ENCODE data around the gene BIRC6.
"Not testable (repeated sequence)": the region's sequence is repeated elsewhere in the genome, so short reads cannot be mapped to it uniquely, and the experiment has no call there.

Gene BIRC6

GRCh38 chr2:32356681-32357317 is at the start of gene BIRC6:
Gene BIRC6, plus strand, starts transcription at chr2:32357023. Its CDS starts 139 bp downstream, at chr2:32357162.
- DNase-seq: peak; percentile 81 to 99 (median 98)

- DNase-seq: no peak
These were observed 46.2 kb upstream of the BIRC6 start for GRCh38 chr2:32310577-32310976.

GRCh38 chr2:32314886-32315285 is 41.9 kb upstream of the BIRC6 start:
- DNase-seq: no peak

GRCh38 chr2:32328679-32329078 is 28.1 kb upstream of the BIRC6 start:
- DNase-seq: not testable (repeated sequence)

GRCh38 chr2:32329180-32329980 is 27.4 kb upstream of the BIRC6 start:
- DNase-seq: not testable (repeated sequence)

GRCh38 chr2:32330136-32330535 is 26.7 kb upstream of the BIRC6 start:
- no peak for DNase-seq

GRCh38 chr2:32342801-32343200 is 14.0 kb upstream of the BIRC6 start:
- peak in 4 of 58 donors; percentile 4 to 16 (median 8) for DNase-seq

GRCh38 chr2:32350797-32351196 is 6.0 kb upstream of the BIRC6 start:
- DNase-seq: not testable (repeated sequence)

GRCh38 chr2:32355976-32356680 is 695 bp upstream of the BIRC6 start:
- DNase-seq: peak in 2 of 58 donors; percentile 40 to 59

- DNase-seq: peak in 30 of 58 donors; percentile 1 to 65 (median 38)
These were observed 691 bp downstream of the BIRC6 start for GRCh38 chr2:32357318-32358110.

- DNase-seq: no peak
These were observed 1.3 kb downstream of the BIRC6 start for GRCh38 chr2:32358111-32358482.

- DNase-seq: no peak
These were observed 3.6 kb downstream of the BIRC6 start for GRCh38 chr2:32360416-32360815.

- not testable (repeated sequence) for DNase-seq
These were observed 6.2 kb downstream of the BIRC6 start for GRCh38 chr2:32362997-32363396.

- DNase-seq: no peak
These were observed 6.8 kb downstream of the BIRC6 start for GRCh38 chr2:32363597-32363996.

- not testable (repeated sequence) for DNase-seq
These were observed 7.5 kb downstream of the BIRC6 start for GRCh38 chr2:32364290-32364689.

- not testable (repeated sequence) for DNase-seq
These were observed 8.9 kb downstream of the BIRC6 start for GRCh38 chr2:32365679-32366078.

GRCh38 chr2:32366595-32366994 is 9.8 kb downstream of the BIRC6 start:
- no peak for DNase-seq

GRCh38 chr2:32369222-32369621 is 12.4 kb downstream of the BIRC6 start:
- DNase-seq: no peak

- DNase-seq: not testable (repeated sequence)
These were observed 14.1 kb downstream of the BIRC6 start for GRCh38 chr2:32370942-32371341.

- DNase-seq: no peak
These were observed 15.8 kb downstream of the BIRC6 start for GRCh38 chr2:32372519-32373182.

Measured in anterior cingulate cortex (tissue), 58 donors.